HepG2 (cell line): Measurements from ENCODE around the gene ANKS1B. TPM values are rescaled to one million over a fixed set of nuclear protein-coding genes. Genes with fewer than 3 reads are reported as not detected.

Experiments used
- ATAC-seq: fragments of 200-7000 bp; cut with Tn5 transposase; 3 replicates; pipeline ENCODE4 v1.9.1; 2020; ENCODE audit warnings: mild to moderate bottlenecking, moderate library complexity
- BruUV-seq: library from RNA; stranded (reverse); fragments of 400-500 nt; replicated peaks from 2 replicates; lab custom pipeline; 2021; lab: Mats Ljungman, UMichigan
- CTCF ChIA-PET: fragments of 300-600 bp; formaldehyde crosslinking; extraction: SDS; loops from one replicate; lab custom pipeline; 2021; ENCODE audit warnings: low total read pairs, inconsistent platforms, low intra/inter-chr PET ratio; lab: Yijun Ruan, JAX
- POLR2A ChIA-PET: fragments of 350-600 bp; sonication (Branson Sonifier 250); formaldehyde crosslinking; loops from one replicate; lab custom pipeline; 2020; ENCODE audit warnings: antibody characterized with exemption, inconsistent platforms; lab: Yijun Ruan, JAX
- DNase-seq: peaks from one replicate; pipeline ENCODE4 v3.0.0-alpha.2; 2015; ENCODE audit warnings: low spot score
- FAIRE-seq: peaks from 3 replicates; lab custom pipeline; 2011; peaks lifted over from hg19 to GRCh38; lab: Jason Lieb, UNC
- H2AFZ ChIP-seq: one replicate; pipeline ENCODE4 v1.6.1; 2011; ENCODE audit warnings: low read length, inconsistent platforms
- H3K27ac ChIP-seq: fragments of 300-600 bp; 3 replicates; pipeline ENCODE4 v1.8.0; 2011; ENCODE audit warnings: mixed run types, mild to moderate bottlenecking, mixed read lengths, low read length, inconsistent platforms; ENCODE audit not compliant: insufficient read depth; ENCODE audit errors: extremely low read length
- H3K27me3 ChIP-seq, 2 experiments: fragments of 200-600 bp in 1 of 2; 2 replicates in 1 of 2; 3 replicates in 1 of 2; pipeline versions ENCODE4 v1.6.0 to v1.8.0; 2011; ENCODE audit warnings: low read length in 2 of 2, mild to moderate bottlenecking in 2 of 2, moderate library complexity in 2 of 2, inconsistent platforms in 1 of 2; ENCODE audit not compliant: insufficient read depth in 2 of 2, control insufficient read depth in 1 of 2
- H3K36me3 ChIP-seq, 2 experiments: fragments of 200-600 bp in 1 of 2; replicated peaks in 1 of 2; 2 replicates in 1 of 2; 3 replicates in 1 of 2; pipeline versions ENCODE4 v1.5.1 to v1.8.0; 2011; ENCODE audit warnings: low read length in 2 of 2, inconsistent platforms in 1 of 2; ENCODE audit not compliant: insufficient read depth in 2 of 2, control insufficient read depth in 1 of 2
- H3K4me1 ChIP-seq: 2 replicates; pipeline ENCODE4 v1.5.1; 2012; ENCODE audit warnings: low read length, inconsistent platforms; ENCODE audit not compliant: insufficient read depth
- H3K4me2 ChIP-seq: 2 replicates; pipeline ENCODE4 v1.6.0; 2011; ENCODE audit warnings: low read depth, low read length, inconsistent platforms
- H3K4me3 ChIP-seq, 3 experiments: fragments of 200-600 bp in 1 of 3; sonication (generic), shearing (Covaris generic) in 1 of 3; replicated peaks in 1 of 3; 2 replicates each; pipeline ENCODE4 v1.5.1; 2011 to 2016; ENCODE audit warnings: low read length in 3 of 3, inconsistent platforms in 2 of 3, low read depth in 2 of 3, mild to moderate bottlenecking in 2 of 3, control low read depth in 1 of 3, mixed read lengths in 1 of 3; ENCODE audit not compliant: insufficient read depth in 1 of 3
- H3K79me2 ChIP-seq: one replicate; pipeline ENCODE4 v1.6.1; 2011; ENCODE audit warnings: low read length, inconsistent platforms; ENCODE audit not compliant: insufficient read depth
- H3K9ac ChIP-seq: 2 replicates; pipeline ENCODE4 v1.6.0; 2011; ENCODE audit warnings: mild to moderate bottlenecking, low read depth, low read length, inconsistent platforms; ENCODE audit not compliant: insufficient read depth
- H3K9me3 ChIP-seq: 2 replicates; pipeline ENCODE4 v1.5.1; 2012; ENCODE audit warnings: mild to moderate bottlenecking, low read length
- H4K20me1 ChIP-seq: 2 replicates; pipeline ENCODE4 v1.6.0; 2011; ENCODE audit warnings: inconsistent platforms, mild to moderate bottlenecking, low read length, moderate library complexity; ENCODE audit not compliant: insufficient read depth
- ATM ChIP-seq: fragments of 450-650 bp; IDR thresholded peaks from 2 replicates; pipeline ENCODE4 v1.7.1; 2017; ENCODE audit warnings: mild to moderate bottlenecking, borderline replicate concordance
- CBX5 ChIP-seq: sonication (generic); formaldehyde crosslinking; IDR thresholded peaks from 2 replicates; pipeline ENCODE4 v1.4.0; 2020; ENCODE audit warnings: missing genetic modification reagents, borderline replicate concordance
- DMAP1 ChIP-seq: IDR thresholded peaks from 2 replicates; pipeline ENCODE4 v1.6.1; 2016
- ELF1 ChIP-seq: sonication (generic); formaldehyde crosslinking; IDR thresholded peaks from 2 replicates; pipeline ENCODE4 v1.4.0; 2020; ENCODE audit warnings: missing genetic modification reagents
- KIAA2018 ChIP-seq: sonication (generic); formaldehyde crosslinking; IDR thresholded peaks from 2 replicates; pipeline ENCODE4 v1.5.0; 2020; ENCODE audit warnings: mild to moderate bottlenecking, missing genetic modification reagents, borderline replicate concordance
- MAZ ChIP-seq, 2 experiments: sonication (generic) in 1 of 2; formaldehyde crosslinking in 1 of 2; IDR thresholded peaks; 2 replicates each; pipeline versions ENCODE4 v1.5.0 to v1.6.1; 2012 to 2020; ENCODE audit warnings: low read depth in 2 of 2, mild to moderate bottlenecking in 2 of 2, borderline replicate concordance in 1 of 2, improper control_type of control experiment in 1 of 2, low read length in 1 of 2, missing genetic modification reagents in 1 of 2, moderate library complexity in 1 of 2
- MBD4 ChIP-seq: IDR thresholded peaks from 2 replicates; pipeline ENCODE4 v1.6.1; 2012; ENCODE audit warnings: low read length, inconsistent platforms, borderline replicate concordance
- NPAS2 ChIP-seq: sonication (generic); formaldehyde crosslinking; IDR thresholded peaks from 2 replicates; pipeline ENCODE4 v1.8.0; 2022; ENCODE audit warnings: mild to moderate bottlenecking, missing genetic modification reagents, borderline replicate concordance
- NR1H2 ChIP-seq: sonication (generic); formaldehyde crosslinking; IDR thresholded peaks from 2 replicates; pipeline ENCODE4 v1.8.1; 2022; ENCODE audit warnings: low read depth, missing genetic modification reagents, borderline replicate concordance
- PHF20 ChIP-seq: sonication (generic); formaldehyde crosslinking; IDR thresholded peaks from 2 replicates; pipeline ENCODE4 v1.5.0; 2020; ENCODE audit warnings: mild to moderate bottlenecking, missing genetic modification reagents
- ZBTB20 ChIP-seq: sonication (generic); formaldehyde crosslinking; IDR thresholded peaks from 2 replicates; pipeline ENCODE4 v1.8.1; 2023; ENCODE audit warnings: missing genetic modification reagents, low read depth, mild to moderate bottlenecking, borderline replicate concordance
- ZBTB38 ChIP-seq: sonication (generic); formaldehyde crosslinking; IDR thresholded peaks from 2 replicates; pipeline ENCODE4 v1.5.1; 2020; ENCODE audit warnings: mild to moderate bottlenecking, missing genetic modification reagents
- ZNF34 ChIP-seq: sonication (generic); formaldehyde crosslinking; IDR thresholded peaks from 2 replicates; pipeline ENCODE4 v1.4.0; 2020; ENCODE audit warnings: mild to moderate bottlenecking, missing genetic modification reagents, borderline replicate concordance
- WGBS: methylation state at CpG from one replicate; pipeline ENCODE4 v1.1.6; 2017; ENCODE audit warnings: low lambda C conversion rate; 5-methylcytosine and 5-hydroxymethylcytosine counted together
- in situ Hi-C: cut with HindIII; loops from 2 replicates; pipeline ENCODE4 v1.10.0; 2017; ENCODE audit warnings: low pct_unique_long_range_greater_than_20kb; ENCODE audit not compliant: extremely low pct_ligation_motif_present
- intact Hi-C: fragments of 100-400 bp; cut with micrococcal nuclease; formaldehyde crosslinking; loops from one replicate; pipeline ENCODE4 v1.10.0; 2022; ENCODE audit not compliant: unreplicated experiment
- polyA plus RNA-seq, 8 experiments: library from polyadenylated mRNA; depleted of rRNA in 3 of 8; stranded (reverse) in 7 of 8; unstranded in 1 of 8; fragments of >200 nt; fragmentation: Illumina TruSeq in 4 of 8; extraction: Trizol in 4 of 8; gene quantifications; 2 replicates each; pipeline versions ENCODE4 v1.2.1 to v1.2.3, GENCODE V29; 2011 to 2016; ENCODE audit warnings: low read depth in 4 of 8, missing spikeins in 1 of 8, mixed read lengths in 1 of 8; ENCODE audit not compliant: insufficient read depth in 1 of 8
- total RNA-seq, 5 experiments: library from RNA; depleted of rRNA; stranded (reverse); fragments of >200 nt; fragmentation: Illumina TruSeq; extraction: Trizol; gene quantifications; 2 replicates each; pipeline ENCODE4 v1.2.3, GENCODE V29; 2016; ENCODE audit warnings: low read depth in 1 of 5
- TF ChIP-seq, protein P1 (sequence below): sonication (generic); formaldehyde crosslinking; IDR thresholded peaks from 2 replicates; pipeline ENCODE4 v1.5.0; 2020; ENCODE audit warnings: missing genetic modification reagents, mild to moderate bottlenecking, borderline replicate concordance

Gene ANKS1B
- total and polyA plus RNA-seq, 2 of the 13 experiments (the other 11 are each of a cell fraction or from before 2014, with no cell fraction given) = 0.15 TPM; not detected in 1

- Histone ChIP-seq H3K27ac (no peak overlapping the region), H4K20me1 (no peaks in the 10 kb centered on the region), H3K4me1 (0 out of 2 replicates have a peak, but pooled peaks cover 8% of the 10 kb centered on the region), H3K79me2 (no peaks in the 10 kb centered on the region), H3K36me3 (no peaks in the 10 kb centered on the region), H3K9ac (no peak overlapping the region), H2AFZ (no peak overlapping the region), H3K9me3 (no peaks in the 10 kb centered on the region), H3K4me3 (no peak overlapping the region), H3K4me2 (no peak overlapping the region), H3K27me3 (peaks cover 2% of the 10 kb centered on the region in 2 experiments; a peak in 2 of 5 replicates)
- ChIA-PET POLR2A (no interaction called here), CTCF (no interaction called here)
- in situ Hi-C loops (no loop called here), intact Hi-C loops (no loop called here)
- TF ChIP-seq PHF20 (CRISPR knock-in tag) (no peak), ZBTB20 (CRISPR knock-in tag) (no peak), KIAA2018 (no peak), ZBTB38 (CRISPR knock-in tag) (no peak), NPAS2 (no peak), ZNF34 (no peak), ATM (no peak), DMAP1 (CRISPR knock-in tag) (no peak), MBD4 (no peak), NR1H2 (CRISPR knock-in tag) (no peak), CBX5 (CRISPR knock-in tag) (no peak), ELF1 (CRISPR knock-in tag) (no peak), MAZ (IDR thresholded peaks at IDR 0.05; ENCODE audit: borderline replicate concordance, low read depth, low read length) (no peak), MAZ (CRISPR knock-in tag; IDR thresholded peaks at IDR 0.05; ENCODE audit: low read depth) (no peak)
- TF ChIP-seq, protein P1, sequence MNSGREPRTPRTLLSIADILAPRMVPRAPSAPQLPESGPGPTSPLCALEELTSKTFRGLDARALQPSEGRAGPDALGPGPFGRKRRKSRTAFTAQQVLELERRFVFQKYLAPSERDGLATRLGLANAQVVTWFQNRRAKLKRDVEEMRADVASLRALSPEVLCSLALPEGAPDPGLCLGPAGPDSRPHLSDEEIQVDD (CRISPR knock-in tag) = no peak
- ATAC-seq (no peak), FAIRE-seq (no peak), DNase-seq (no peak)
- BruUV-seq = no TSS peak
- WGBS = 4% methylated on average over 2 of the region's 2 CpGs
Observed at GRCh38 chr12:98818239-98818638, 1166.5 kb downstream of the ANKS1B start.
